ENCODE results near the gene BEND5.

The BEND5 gene

GRCh38 chr1:48784301-48784700 lies 7.6 kb upstream of the BEND5 start:
- no peaks in the 10 kb centered on the region for H3K9me3 Mint-ChIP-seq
- H3K36me3 Mint-ChIP-seq (ENCODE audit: low read depth): no peaks in the 10 kb centered on the region
- H3K4me3 Mint-ChIP-seq: no peak overlapping the region
- H3K27me3 Mint-ChIP-seq (ENCODE audit: low read depth): no peaks in the 10 kb centered on the region
- peaks cover 9% of the 10 kb centered on the region for H3K4me1 Mint-ChIP-seq (ENCODE audit: low read depth)
- no peak for DNase-seq (ENCODE audit: low spot score)
- H3K27ac Mint-ChIP-seq: no peak overlapping the region

GRCh38 chr1:48777219-48777895 lies 666 bp upstream of the BEND5 start:
- H3K9me3 Mint-ChIP-seq: no peaks in the 10 kb centered on the region
- peaks cover 10% of the 10 kb centered on the region for H3K27me3 Mint-ChIP-seq (ENCODE audit: low read depth)
- peaks cover 21% of the 10 kb centered on the region for H3K4me1 Mint-ChIP-seq (ENCODE audit: low read depth)
- H3K4me3 Mint-ChIP-seq: peak overlapping the region; percentile 85
- H3K36me3 Mint-ChIP-seq (ENCODE audit: low read depth): peaks cover under 1% of the 10 kb centered on the region
- H3K27ac Mint-ChIP-seq: peak overlapping the region; percentile 76
- no peak for DNase-seq (ENCODE audit: low spot score)

GRCh38 chr1:48775831-48776392 lies 779 bp downstream of the BEND5 start:
- Mint-ChIP-seq H3K4me1 (ENCODE audit: low read depth) (peaks cover 21% of the 10 kb centered on the region), H3K27ac (peak overlapping the region; percentile 81), H3K9me3 (no peaks in the 10 kb centered on the region), H3K27me3 (ENCODE audit: low read depth) (peaks cover 10% of the 10 kb centered on the region), H3K36me3 (ENCODE audit: low read depth) (peaks cover 2% of the 10 kb centered on the region), H3K4me3 (peak overlapping the region; percentile 88)
- no peak for DNase-seq (ENCODE audit: low spot score)

GRCh38 chr1:48773133-48773532 lies 3.6 kb downstream of the BEND5 start:
- no peak overlapping the region for H3K4me3 Mint-ChIP-seq
- H3K36me3 Mint-ChIP-seq (ENCODE audit: low read depth): peaks cover 6% of the 10 kb centered on the region
- H3K27me3 Mint-ChIP-seq (ENCODE audit: low read depth): peaks cover 10% of the 10 kb centered on the region
- H3K9me3 Mint-ChIP-seq: no peaks in the 10 kb centered on the region
- H3K4me1 Mint-ChIP-seq (ENCODE audit: low read depth): peaks cover 27% of the 10 kb centered on the region
- H3K27ac Mint-ChIP-seq: no peak overlapping the region
- no peak for DNase-seq (ENCODE audit: low spot score)

GRCh38 chr1:48772211-48772610 lies 4.5 kb downstream of the BEND5 start:
- Mint-ChIP-seq H3K4me1 (ENCODE audit: low read depth) (peaks cover 23% of the 10 kb centered on the region), H3K27ac (no peak overlapping the region), H3K9me3 (no peaks in the 10 kb centered on the region), H3K36me3 (ENCODE audit: low read depth) (peaks cover 7% of the 10 kb centered on the region), H3K27me3 (ENCODE audit: low read depth) (peaks cover 6% of the 10 kb centered on the region), H3K4me3 (no peak overlapping the region)
- DNase-seq (ENCODE audit: low spot score): no peak

GRCh38 chr1:48771561-48771960 lies 5.1 kb downstream of the BEND5 start:
- peaks cover 7% of the 10 kb centered on the region for H3K36me3 Mint-ChIP-seq (ENCODE audit: low read depth)
- H3K27ac Mint-ChIP-seq: no peak overlapping the region
- H3K4me1 Mint-ChIP-seq (ENCODE audit: low read depth): peaks cover 20% of the 10 kb centered on the region
- no peaks in the 10 kb centered on the region for H3K9me3 Mint-ChIP-seq
- no peak overlapping the region for H3K4me3 Mint-ChIP-seq
- no peak for DNase-seq (ENCODE audit: low spot score)
- peaks cover 3% of the 10 kb centered on the region for H3K27me3 Mint-ChIP-seq (ENCODE audit: low read depth)

GRCh38 chr1:48767975-48768510 lies 8.6 kb downstream of the BEND5 start:
- no peak overlapping the region for H3K27ac Mint-ChIP-seq
- H3K4me3 Mint-ChIP-seq: no peak overlapping the region
- H3K4me1 Mint-ChIP-seq (ENCODE audit: low read depth): peaks cover 12% of the 10 kb centered on the region
- no peaks in the 10 kb centered on the region for H3K9me3 Mint-ChIP-seq
- peaks cover 16% of the 10 kb centered on the region for H3K36me3 Mint-ChIP-seq (ENCODE audit: low read depth)
- no peaks in the 10 kb centered on the region for H3K27me3 Mint-ChIP-seq (ENCODE audit: low read depth)
- DNase-seq (ENCODE audit: low spot score): no peak

- no peak for DNase-seq (ENCODE audit: low spot score)
- Mint-ChIP-seq H3K4me1 (ENCODE audit: low read depth) (peaks cover 9% of the 10 kb centered on the region), H3K27me3 (ENCODE audit: low read depth) (no peaks in the 10 kb centered on the region), H3K9me3 (no peaks in the 10 kb centered on the region), H3K4me3 (no peak overlapping the region), H3K27ac (no peak overlapping the region), H3K36me3 (ENCODE audit: low read depth) (peaks cover 12% of the 10 kb centered on the region)
These were observed 11.4 kb downstream of the BEND5 start for GRCh38 chr1:48765335-48765734.

GRCh38 chr1:48761986-48762385 lies 14.7 kb downstream of the BEND5 start:
- no peaks in the 10 kb centered on the region for H3K9me3 Mint-ChIP-seq
- H3K4me1 Mint-ChIP-seq (ENCODE audit: low read depth): peaks cover 15% of the 10 kb centered on the region
- H3K27ac Mint-ChIP-seq: no peak overlapping the region
- no peak overlapping the region for H3K4me3 Mint-ChIP-seq
- peaks cover 15% of the 10 kb centered on the region for H3K36me3 Mint-ChIP-seq (ENCODE audit: low read depth)
- no peaks in the 10 kb centered on the region for H3K27me3 Mint-ChIP-seq (ENCODE audit: low read depth)
- DNase-seq (ENCODE audit: low spot score): no peak

- peaks cover 15% of the 10 kb centered on the region for H3K36me3 Mint-ChIP-seq (ENCODE audit: low read depth)
- H3K9me3 Mint-ChIP-seq: no peaks in the 10 kb centered on the region
- H3K27ac Mint-ChIP-seq: no peak overlapping the region
- H3K27me3 Mint-ChIP-seq (ENCODE audit: low read depth): no peaks in the 10 kb centered on the region
- H3K4me3 Mint-ChIP-seq: no peak overlapping the region
- no peak for DNase-seq (ENCODE audit: low spot score)
- H3K4me1 Mint-ChIP-seq (ENCODE audit: low read depth): peaks cover 17% of the 10 kb centered on the region
These were observed 15.3 kb downstream of the BEND5 start for GRCh38 chr1:48761411-48761810.

- H3K4me1 Mint-ChIP-seq (ENCODE audit: low read depth): peaks cover 17% of the 10 kb centered on the region
- peaks cover 14% of the 10 kb centered on the region for H3K36me3 Mint-ChIP-seq (ENCODE audit: low read depth)
- no peak overlapping the region for H3K4me3 Mint-ChIP-seq
- no peak overlapping the region for H3K27ac Mint-ChIP-seq
- no peaks in the 10 kb centered on the region for H3K9me3 Mint-ChIP-seq
- no peaks in the 10 kb centered on the region for H3K27me3 Mint-ChIP-seq (ENCODE audit: low read depth)
- DNase-seq (ENCODE audit: low spot score): no peak
These were observed 15.8 kb downstream of the BEND5 start for GRCh38 chr1:48760857-48761256.

- no peak for DNase-seq (ENCODE audit: low spot score)
These were observed 17.7 kb downstream of the BEND5 start for GRCh38 chr1:48758976-48759375.

GRCh38 chr1:48757363-48757762 lies 19.3 kb downstream of the BEND5 start:
- no peaks in the 10 kb centered on the region for H3K27me3 Mint-ChIP-seq (ENCODE audit: low read depth)
- DNase-seq (ENCODE audit: low spot score): no peak
- no peak overlapping the region for H3K27ac Mint-ChIP-seq
- peaks cover 9% of the 10 kb centered on the region for H3K36me3 Mint-ChIP-seq (ENCODE audit: low read depth)
- no peaks in the 10 kb centered on the region for H3K9me3 Mint-ChIP-seq
- H3K4me3 Mint-ChIP-seq: no peak overlapping the region
- peaks cover 15% of the 10 kb centered on the region for H3K4me1 Mint-ChIP-seq (ENCODE audit: low read depth)

More at GRCh38 chr1:48758976-48759375, 17.7 kb downstream of the BEND5 start:
- H3K9me3 Mint-ChIP-seq: no peaks in the 10 kb centered on the region
- peaks cover 15% of the 10 kb centered on the region for H3K4me1 Mint-ChIP-seq (ENCODE audit: low read depth)
- no peak overlapping the region for H3K27ac Mint-ChIP-seq
- no peak overlapping the region for H3K4me3 Mint-ChIP-seq
- peaks cover 9% of the 10 kb centered on the region for H3K36me3 Mint-ChIP-seq (ENCODE audit: low read depth)
- no peaks in the 10 kb centered on the region for H3K27me3 Mint-ChIP-seq (ENCODE audit: low read depth)

- H3K4me3 Mint-ChIP-seq: no peak overlapping the region
- H3K4me1 Mint-ChIP-seq (ENCODE audit: low read depth): peaks cover 15% of the 10 kb centered on the region
- peaks cover 9% of the 10 kb centered on the region for H3K36me3 Mint-ChIP-seq (ENCODE audit: low read depth)
These were observed 19.9 kb downstream of the BEND5 start for GRCh38 chr1:48756683-48757316.

More at GRCh38 chr1:48756683-48757316, 19.9 kb downstream of the BEND5 start:
- DNase-seq (ENCODE audit: low spot score): no peak
- Mint-ChIP-seq H3K27me3 (ENCODE audit: low read depth) (no peaks in the 10 kb centered on the region), H3K27ac (no peak overlapping the region), H3K9me3 (no peaks in the 10 kb centered on the region)

All from T-helper 2 cell treated with Interferon-gamma antibody and Interleukin-4, amounts not matched to agents 5 μg/mL and 100 μg/mL, for 36 hours (primary cell).